Fibroblast of mammary gland (primary cell): Measurements from ENCODE around the gene INHBC.
"Not testable (repeated sequence)": the region's sequence is repeated elsewhere in the genome, so short reads cannot be mapped to it uniquely, and the experiment has no call there.

Source experiments
- DNase-seq: peaks from one replicate; pipeline ENCODE4 v3.0.0-alpha.2; 2010; ENCODE audit warnings: low read depth
- H3K4me3 ChIP-seq: 2 replicates; pipeline ENCODE4 v1.5.1; 2011; ENCODE audit warnings: low read depth, mild to moderate bottlenecking, low read length, moderate library complexity; ENCODE audit not compliant: control insufficient read depth
- CTCF ChIP-seq: conservative IDR thresholded peaks from 2 replicates; pipeline ENCODE4 v1.5.1; 2011; ENCODE audit warnings: low read depth, low read length, inconsistent platforms; ENCODE audit not compliant: control insufficient read depth, insufficient read depth

Gene INHBC

GRCh38 chr12:57491393-57492280 is 57.1 kb downstream of the INHBC start:
- no peak overlapping the region for H3K4me3 ChIP-seq
- TF ChIP-seq CTCF: peak; percentile 23
- DNase-seq: no peak

GRCh38 chr12:57495051-57495701 is 60.6 kb downstream of the INHBC start:
- not testable (repeated sequence) for DNase-seq

GRCh38 chr12:57496822-57497221 is 62.2 kb downstream of the INHBC start:
- DNase-seq: no peak
- H3K4me3 ChIP-seq: no peak overlapping the region
- no peak for TF ChIP-seq CTCF

More at GRCh38 chr12:57495051-57495701, 60.6 kb downstream of the INHBC start:
- H3K4me3 ChIP-seq: not testable (repeated sequence)

GRCh38 chr12:57497223-57498131 is 62.9 kb downstream of the INHBC start:
- TF ChIP-seq CTCF: no peak
- DNase-seq: no peak

GRCh38 chr12:57498132-57498502 is 63.5 kb downstream of the INHBC start:
- no peak for TF ChIP-seq CTCF
- H3K4me3 ChIP-seq: no peak overlapping the region
- no peak for DNase-seq

More at GRCh38 chr12:57497223-57498131, 62.9 kb downstream of the INHBC start:
- no peak overlapping the region for H3K4me3 ChIP-seq

GRCh38 chr12:57498571-57498970 is 64.0 kb downstream of the INHBC start:
- no peak for TF ChIP-seq CTCF
- no peak for DNase-seq
- H3K4me3 ChIP-seq: no peak overlapping the region
